ENCODE results near the gene TMEM51. TPM values are rescaled to one million over a fixed set of nuclear protein-coding genes. Genes with fewer than 3 reads are reported as not detected.

Gene TMEM51
- total and polyA plus RNA-seq, 9 of the 15 experiments (the other 6 are each of a cell fraction or from before 2014, with no cell fraction given) = 0.06 to 1.4 (median 0.58) TPM

DNA sequence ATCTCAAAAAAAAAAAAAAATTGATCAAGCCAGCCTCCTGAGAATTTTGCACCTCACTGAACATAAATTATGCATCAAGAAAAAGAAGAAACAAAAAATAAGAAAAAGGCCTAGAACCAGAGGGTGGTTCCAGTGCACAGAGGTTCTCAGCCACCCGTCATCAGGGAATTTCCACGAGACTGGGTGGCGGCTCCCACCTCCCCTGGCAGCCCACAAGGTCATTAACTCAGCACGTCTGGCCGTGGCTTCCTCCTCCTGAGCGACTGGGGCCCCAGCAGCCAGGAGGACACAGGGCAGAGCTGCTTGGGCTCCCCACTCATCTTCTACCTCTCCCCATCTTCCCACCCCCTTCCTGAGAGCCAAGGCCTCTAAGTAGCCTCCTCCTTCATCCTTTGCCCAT is 15.7 kb upstream of the TMEM51 start:
- BruUV-seq (replicated peaks) = no TSS peak

More for the DNA sequence above, 15.7 kb upstream of the TMEM51 start:
- H3K27ac ChIP-seq (ENCODE audit: extremely low read depth, low read depth, low read length) = no peak overlapping the region
- H3K9ac ChIP-seq (ENCODE audit: insufficient read depth in 1 of 2, low read depth in 2 of 2, low read length in 2 of 2) = no peak overlapping the region
- H3K4me1 ChIP-seq (replicated peaks in 1 of 2; ENCODE audit: control insufficient read depth in 2 of 2, insufficient read depth in 2 of 2, low read length in 2 of 2) = no peaks in the 10 kb centered on the region; a peak in 1 of 5 replicates
- no peaks in the 10 kb centered on the region for H3K9me3 ChIP-seq (replicated peaks; ENCODE audit: control insufficient read depth, insufficient read depth, low read depth, low read length)
- H3K9me1 ChIP-seq (ENCODE audit: control insufficient read depth, insufficient read depth, low read length) = no peaks in the 10 kb centered on the region
- intact Hi-C loops (cut with micrococcal nuclease) = no loop called here
- ATAC-seq = no peak
- WGBS (ENCODE audit: insufficient coverage, low coverage, missing lambda C conversion rate) = 0% methylated on average over 6 of the region's 6 CpGs
- no peak overlapping the region for H2AFZ ChIP-seq (ENCODE audit: low read depth, low read length)
- ChIA-PET POLR2A (interaction anchor here (0.7 kb wide), 1 partner anchor 210 kb away, joined by 3 read pairs; no protein-coding TSS in a partner anchor), CTCF (ENCODE audit: low intra/inter-chr PET ratio) (interaction anchor here (0.6 kb wide), 1 partner anchor 988 kb away, joined by 3 read pairs; no protein-coding TSS in a partner anchor)
- H3K27me3 ChIP-seq (ENCODE audit: control insufficient read depth in 2 of 2, insufficient read depth in 2 of 2, low read length in 2 of 2) = peaks cover 35 to 63% of the 10 kb centered on the region in 2 experiments
- TF ChIP-seq, protein P1, sequence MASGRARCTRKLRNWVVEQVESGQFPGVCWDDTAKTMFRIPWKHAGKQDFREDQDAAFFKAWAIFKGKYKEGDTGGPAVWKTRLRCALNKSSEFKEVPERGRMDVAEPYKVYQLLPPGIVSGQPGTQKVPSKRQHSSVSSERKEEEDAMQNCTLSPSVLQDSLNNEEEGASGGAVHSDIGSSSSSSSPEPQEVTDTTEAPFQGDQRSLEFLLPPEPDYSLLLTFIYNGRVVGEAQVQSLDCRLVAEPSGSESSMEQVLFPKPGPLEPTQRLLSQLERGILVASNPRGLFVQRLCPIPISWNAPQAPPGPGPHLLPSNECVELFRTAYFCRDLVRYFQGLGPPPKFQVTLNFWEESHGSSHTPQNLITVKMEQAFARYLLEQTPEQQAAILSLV (tag; IDR thresholded peaks at IDR 0.05) = no peak
- TF ChIP-seq KAT7 (CRISPR knock-in tag; IDR thresholded peaks at IDR 0.05; ENCODE audit: borderline replicate concordance) = no peak
- TF ChIP-seq, protein P2, sequence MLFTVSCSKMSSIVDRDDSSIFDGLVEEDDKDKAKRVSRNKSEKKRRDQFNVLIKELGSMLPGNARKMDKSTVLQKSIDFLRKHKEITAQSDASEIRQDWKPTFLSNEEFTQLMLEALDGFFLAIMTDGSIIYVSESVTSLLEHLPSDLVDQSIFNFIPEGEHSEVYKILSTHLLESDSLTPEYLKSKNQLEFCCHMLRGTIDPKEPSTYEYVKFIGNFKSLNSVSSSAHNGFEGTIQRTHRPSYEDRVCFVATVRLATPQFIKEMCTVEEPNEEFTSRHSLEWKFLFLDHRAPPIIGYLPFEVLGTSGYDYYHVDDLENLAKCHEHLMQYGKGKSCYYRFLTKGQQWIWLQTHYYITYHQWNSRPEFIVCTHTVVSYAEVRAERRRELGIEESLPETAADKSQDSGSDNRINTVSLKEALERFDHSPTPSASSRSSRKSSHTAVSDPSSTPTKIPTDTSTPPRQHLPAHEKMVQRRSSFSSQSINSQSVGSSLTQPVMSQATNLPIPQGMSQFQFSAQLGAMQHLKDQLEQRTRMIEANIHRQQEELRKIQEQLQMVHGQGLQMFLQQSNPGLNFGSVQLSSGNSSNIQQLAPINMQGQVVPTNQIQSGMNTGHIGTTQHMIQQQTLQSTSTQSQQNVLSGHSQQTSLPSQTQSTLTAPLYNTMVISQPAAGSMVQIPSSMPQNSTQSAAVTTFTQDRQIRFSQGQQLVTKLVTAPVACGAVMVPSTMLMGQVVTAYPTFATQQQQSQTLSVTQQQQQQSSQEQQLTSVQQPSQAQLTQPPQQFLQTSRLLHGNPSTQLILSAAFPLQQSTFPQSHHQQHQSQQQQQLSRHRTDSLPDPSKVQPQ (CRISPR knock-in tag; IDR thresholded peaks at IDR 0.05; ENCODE audit: borderline replicate concordance) = no peak
- TF ChIP-seq RBM14 (IDR thresholded peaks at IDR 0.05; ENCODE audit: borderline replicate concordance, insufficient read depth, low read depth, low read length) = no peak
- TF ChIP-seq MCM5 (IDR thresholded peaks at IDR 0.05; ENCODE audit: low read depth) = no peak
- TF ChIP-seq RFX1 (IDR thresholded peaks at IDR 0.05) = no peak
- TF ChIP-seq, protein P3, sequence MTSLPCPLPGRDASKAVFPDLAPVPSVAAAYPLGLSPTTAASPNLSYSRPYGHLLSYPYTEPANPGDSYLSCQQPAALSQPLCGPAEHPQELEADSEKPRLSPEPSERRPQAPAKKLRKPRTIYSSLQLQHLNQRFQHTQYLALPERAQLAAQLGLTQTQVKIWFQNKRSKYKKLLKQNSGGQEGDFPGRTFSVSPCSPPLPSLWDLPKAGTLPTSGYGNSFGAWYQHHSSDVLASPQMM (CRISPR knock-in tag; IDR thresholded peaks at IDR 0.05) = no peak
- no peak for TF ChIP-seq ZNF764 (CRISPR knock-in tag; IDR thresholded peaks at IDR 0.05; ENCODE audit: low read depth)
- H4K20me1 ChIP-seq (replicated peaks; ENCODE audit: control insufficient read depth, insufficient read depth, low read length) = no peaks in the 10 kb centered on the region; the same call in 1 of the 2 replicates
- no peak overlapping the region for H3K4me2 ChIP-seq (ENCODE audit: insufficient read depth, low read length)
- in situ Hi-C loops (cut with MboI) = no loop called here
- no peak overlapping the region for H3K4me3 ChIP-seq
- no peaks in the 10 kb centered on the region for H3K79me2 ChIP-seq (ENCODE audit: control insufficient read depth, insufficient read depth, low read length)
- no peak for DNase-seq (ENCODE audit: extremely low read depth in 1 of 4, low spot score in 3 of 4)
- FAIRE-seq = no peak
- no peaks in the 10 kb centered on the region for H3K36me3 ChIP-seq (ENCODE audit: control insufficient read depth, insufficient read depth, low read length)
